ENCODE measurements around the gene TMPRSS2.

- TF ChIP-seq CTCF (IDR thresholded peaks at IDR 0.05) (no peak), POLR2A (IDR thresholded peaks at IDR 0.05) (no peak)
These were observed 13.6 kb upstream of the TMPRSS2 start for GRCh38 chr21:41521489-41522027.

Measured in lower leg skin (tissue), 3 donors.